GM19025 (cell line): ENCODE data around the gene BNC1.

Experiments
- ATAC-seq: cut with Tn5 transposase; IDR thresholded peaks from one replicate; pipeline ENCODE4 v1.9.1; 2021; ENCODE audit warnings: mild to moderate bottlenecking, low read depth, moderate library complexity; ENCODE audit not compliant: unreplicated experiment

The BNC1 gene

DNA sequence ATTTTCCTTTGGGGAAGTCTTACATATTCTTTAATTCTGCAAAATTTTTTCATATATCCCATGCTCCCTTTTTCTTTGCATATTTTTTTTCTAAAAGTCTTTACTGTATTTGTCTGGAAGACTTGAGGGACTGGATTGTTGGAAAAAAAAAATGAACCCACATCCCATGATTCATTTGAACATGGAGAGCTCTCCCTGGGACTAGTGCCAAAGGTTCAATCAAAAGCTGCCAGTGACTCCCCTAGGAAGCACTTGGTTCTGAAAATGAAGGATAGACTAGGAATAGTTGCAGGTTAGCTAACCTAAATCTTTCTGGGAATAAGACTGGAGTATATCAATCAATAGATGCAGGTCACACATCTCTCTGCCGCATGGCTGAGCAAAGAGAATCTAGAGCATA is 16.4 kb upstream of the BNC1 start:
- ATAC-seq: no peak

DNA sequence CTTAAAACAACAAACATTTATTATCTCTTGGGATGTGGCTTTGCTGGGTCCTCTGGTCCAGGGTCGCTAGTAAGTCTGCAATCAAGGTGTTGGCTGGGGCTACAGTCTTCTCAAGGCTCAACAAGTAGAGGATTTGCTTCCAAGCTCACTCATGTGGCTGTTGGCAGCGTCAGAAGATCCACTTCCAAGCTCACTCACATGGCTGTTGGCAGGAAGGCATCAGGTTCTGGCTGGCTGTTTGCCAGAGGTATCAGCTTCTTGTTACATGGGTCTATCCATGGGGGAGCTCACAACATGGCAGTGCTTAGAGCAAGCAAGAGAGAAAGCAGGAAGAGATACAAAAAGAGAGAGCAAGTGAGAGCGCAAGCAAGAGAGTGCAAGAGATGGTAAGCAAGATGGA is 15.0 kb upstream of the BNC1 start:
- no peak for ATAC-seq

DNA sequence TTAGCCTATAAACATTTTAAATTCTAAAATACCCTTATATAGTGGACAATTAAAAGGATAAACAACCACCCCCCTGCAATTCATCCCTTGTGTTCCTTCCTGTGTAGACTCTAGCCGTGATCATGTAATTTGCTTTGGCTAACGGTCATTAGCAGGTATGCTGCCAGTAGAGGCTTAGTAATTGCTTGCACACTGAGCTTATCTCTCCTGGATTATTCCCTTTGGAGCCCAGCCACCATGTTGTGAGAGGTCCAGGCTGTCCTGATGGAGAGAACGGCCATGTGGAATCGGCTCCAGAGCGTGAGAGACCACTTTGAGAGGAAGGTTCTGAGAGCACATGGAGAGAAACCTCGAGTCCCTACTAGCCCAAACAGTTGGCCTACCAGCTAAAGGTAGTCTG is 11.0 kb upstream of the BNC1 start:
- no peak for ATAC-seq

DNA sequence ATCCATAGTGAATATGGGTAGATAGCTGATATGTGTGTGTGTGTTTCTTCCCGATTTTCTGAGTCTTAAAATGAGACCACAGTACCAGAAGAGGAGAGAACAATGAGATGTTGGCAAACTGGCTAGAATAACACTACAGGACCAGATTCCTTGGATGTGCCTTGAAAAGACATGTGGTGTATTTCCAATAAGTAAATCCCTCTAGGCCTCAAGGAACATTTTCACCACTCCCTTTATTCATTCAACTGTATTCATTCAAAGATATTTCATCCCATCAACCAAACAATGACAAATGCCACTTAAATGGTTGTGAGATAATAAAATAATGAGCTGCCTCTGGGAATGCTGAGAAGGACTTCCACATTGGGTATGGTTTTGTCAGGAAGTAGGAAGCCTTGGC is 8.7 kb upstream of the BNC1 start:
- ATAC-seq: no peak

DNA sequence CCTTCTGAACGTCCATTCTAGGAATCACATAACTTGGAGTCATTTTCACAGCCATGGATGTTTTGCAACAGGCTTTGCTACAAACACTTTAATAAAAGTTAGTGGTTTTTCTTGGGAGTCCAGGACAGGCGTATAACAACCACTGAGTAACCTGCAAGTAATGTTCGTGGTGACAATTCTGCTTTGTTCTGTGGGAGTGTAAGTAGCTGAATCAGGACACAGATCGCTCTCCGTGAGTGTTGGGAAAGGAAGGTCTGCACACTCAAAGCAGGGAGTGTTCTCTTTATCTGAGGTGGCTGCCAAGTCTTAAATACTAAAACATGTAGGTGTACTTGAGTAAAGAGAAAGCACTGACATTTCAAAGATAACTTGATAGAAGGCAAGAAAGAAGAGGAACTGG is 7.9 kb upstream of the BNC1 start:
- no peak for ATAC-seq

DNA sequence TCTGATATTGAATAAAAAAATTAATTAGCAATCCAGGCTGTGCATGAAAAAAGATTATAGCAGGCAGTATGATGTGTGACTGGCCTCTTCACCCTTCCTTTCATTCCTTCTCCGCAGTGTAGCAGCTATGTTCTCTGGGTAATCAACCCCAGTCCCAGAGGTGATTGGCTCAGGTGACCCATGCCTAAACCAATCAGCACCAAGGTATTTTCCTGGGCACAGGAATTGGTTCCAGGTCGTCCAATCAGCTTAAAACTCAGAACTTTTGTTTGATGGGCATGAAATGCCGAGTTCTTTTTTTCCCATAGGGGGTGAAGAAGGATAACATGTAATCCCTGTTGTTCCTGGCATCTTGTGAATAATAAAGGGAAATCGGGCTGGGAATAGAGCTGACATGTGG is 5.8 kb upstream of the BNC1 start:
- no peak for ATAC-seq

DNA sequence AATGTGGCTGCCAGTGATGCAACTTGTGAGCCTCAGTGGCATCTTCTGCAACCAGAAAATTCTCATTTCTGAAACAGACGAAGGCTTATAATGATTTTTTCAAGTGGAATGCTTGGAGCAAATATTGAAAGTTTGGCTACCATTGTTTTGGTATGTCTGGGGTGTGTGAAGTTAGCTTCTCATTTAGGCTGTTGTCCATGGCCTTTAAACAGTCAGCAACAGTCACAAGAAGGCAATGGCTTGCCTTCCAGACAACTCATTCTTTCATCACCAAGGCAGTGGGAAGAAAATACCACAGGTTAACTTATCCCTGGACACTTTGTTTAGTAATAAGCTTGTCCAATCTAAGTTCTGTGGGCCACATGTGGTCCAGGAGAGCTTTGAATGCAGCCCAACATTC is 4.7 kb upstream of the BNC1 start:
- ATAC-seq: no peak

DNA sequence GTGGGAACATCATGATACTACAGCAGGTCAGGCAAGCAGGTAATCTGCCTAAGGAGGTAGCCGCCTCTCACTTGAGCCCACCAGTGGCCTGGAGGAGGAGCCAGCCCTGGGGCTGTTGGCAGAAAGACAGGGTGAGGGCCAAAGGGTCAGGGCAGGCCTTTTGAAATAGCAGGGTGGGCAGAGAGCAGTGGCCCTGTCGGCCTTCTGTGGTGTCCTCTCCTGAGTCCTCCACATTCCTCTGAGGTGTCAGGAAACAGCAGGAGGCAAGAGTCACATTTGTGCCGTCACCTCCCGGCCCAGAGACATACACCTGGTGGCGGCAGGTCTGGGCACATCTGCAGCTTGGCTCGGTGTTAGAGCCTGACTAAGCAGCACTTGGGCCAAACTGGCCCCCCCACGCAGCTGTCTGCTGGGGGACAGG is 3.9 kb upstream of the BNC1 start:
- no peak for ATAC-seq

DNA sequence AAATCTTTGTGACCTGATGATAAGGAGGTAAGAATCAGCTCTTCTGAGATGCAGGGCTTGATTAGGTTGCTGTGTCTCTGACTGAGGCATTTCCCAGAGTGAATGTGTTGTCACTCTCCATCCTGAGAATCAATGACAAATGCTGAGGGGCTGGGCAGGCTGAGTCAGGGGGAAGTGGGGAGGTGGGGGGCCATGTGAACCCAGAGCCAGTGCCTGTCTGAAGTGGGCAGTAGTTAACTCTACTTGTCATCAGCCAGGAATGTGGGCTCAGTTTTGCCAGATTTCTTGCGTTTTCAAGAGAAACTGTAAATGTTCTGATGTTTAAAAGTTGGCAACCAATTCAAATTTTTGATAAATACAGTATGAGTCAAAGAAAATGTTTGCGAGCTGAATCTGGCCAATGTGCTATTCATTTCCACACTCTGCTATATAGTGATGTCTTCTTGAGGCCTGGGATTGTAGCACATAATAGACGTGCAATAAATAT is 3.1 kb upstream of the BNC1 start:
- no peak for ATAC-seq

DNA sequence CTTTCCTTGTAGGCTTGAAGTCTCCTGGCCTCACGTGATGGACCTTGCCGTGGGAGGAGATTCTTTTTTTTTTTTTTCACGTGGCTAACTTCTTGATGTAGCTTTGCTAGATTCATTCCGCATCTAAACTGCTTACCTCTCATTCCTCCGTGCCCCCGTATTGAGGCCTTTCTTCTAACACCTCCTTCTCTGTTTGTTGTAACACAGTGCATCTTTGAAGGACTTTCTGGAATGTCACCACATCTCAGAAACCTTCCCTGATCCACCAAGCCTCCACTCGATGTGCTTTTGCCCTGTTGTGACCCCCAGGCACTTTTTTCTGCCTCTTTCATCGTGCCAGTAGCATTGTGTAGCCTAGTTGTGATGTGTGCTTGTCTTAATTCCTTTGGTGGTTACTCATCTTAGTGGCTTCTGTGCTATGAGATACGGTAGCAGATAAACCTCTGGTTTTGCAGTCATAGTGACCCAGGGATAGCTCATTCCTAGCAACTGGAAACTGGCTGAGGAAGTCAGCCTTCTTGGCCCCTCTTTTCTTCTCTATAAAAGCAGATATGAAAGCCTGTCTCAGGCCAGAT is 1.6 kb upstream of the BNC1 start:
- ATAC-seq: no peak

DNA sequence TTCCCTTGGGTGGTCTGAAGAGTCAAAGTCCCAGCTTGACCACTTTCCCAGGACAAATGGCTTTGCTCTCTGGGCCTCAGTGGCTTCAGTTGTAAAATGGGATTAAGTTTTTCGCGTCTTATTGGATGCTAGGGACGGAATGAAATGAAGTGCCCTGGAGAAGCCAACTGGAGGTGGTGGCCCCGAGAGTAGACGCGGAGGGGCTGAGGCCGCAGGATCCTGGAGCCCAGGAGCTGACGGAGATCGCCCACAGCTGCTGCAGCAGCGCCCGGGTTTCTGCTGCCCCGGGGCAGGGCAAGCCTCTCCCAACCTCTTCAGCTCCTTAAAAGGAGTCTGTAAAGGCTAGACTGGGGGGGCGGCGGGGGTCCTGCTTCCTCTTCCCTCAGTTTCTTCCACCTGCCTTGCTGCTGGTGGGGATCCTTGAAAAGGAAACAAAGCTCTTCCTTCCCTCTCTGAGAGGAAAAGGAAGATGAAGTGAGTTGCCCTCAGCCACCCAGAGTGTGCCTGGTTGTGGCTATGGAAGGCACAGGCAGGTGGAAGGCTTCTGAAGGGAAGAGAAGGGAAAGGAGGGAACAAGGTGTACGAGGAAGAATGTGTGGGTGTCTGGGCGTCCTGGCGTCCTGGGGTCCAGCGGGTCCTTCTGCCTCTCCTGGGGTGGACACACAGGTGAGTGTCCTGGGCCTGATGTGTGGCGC is 967 bp upstream of the BNC1 start:
- no peak for ATAC-seq

DNA sequence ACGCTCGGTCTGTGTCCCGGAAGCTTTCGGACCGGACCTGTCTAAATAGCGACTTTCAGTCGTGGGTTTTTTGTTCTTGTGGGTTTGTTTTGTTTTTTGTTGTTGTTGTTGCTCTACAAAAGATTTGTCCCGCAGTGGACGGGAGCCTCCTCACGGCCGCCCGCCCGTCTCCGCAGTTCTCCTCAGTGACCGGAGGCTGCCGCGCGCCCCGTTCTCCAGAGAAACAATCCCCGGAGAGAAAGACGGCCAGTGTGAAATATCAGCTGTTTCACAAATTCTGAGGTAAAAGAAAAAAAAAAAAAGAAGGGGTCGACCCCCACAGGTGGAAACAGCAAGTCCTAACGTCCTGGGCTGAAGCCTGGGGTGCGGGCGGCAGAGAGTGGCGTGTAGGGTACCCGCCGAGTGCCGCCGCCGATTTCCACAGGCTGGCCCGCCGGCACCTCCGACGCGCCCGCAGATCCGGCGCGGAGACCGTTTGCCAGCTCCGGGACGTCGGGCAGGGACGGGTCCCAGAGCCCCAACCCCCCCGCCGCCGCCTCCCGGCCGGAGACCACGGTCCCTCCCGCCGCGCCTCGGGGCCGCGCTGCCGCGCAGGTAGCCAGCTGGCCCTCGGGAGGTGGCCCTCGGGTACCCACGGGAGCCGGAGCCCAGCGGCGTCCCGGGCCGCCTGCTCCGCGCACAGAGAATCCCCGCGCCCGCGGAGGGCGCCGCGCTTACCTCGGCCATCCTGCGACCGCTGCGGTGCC is 478 bp downstream of the BNC1 start:
- ATAC-seq: no peak

DNA sequence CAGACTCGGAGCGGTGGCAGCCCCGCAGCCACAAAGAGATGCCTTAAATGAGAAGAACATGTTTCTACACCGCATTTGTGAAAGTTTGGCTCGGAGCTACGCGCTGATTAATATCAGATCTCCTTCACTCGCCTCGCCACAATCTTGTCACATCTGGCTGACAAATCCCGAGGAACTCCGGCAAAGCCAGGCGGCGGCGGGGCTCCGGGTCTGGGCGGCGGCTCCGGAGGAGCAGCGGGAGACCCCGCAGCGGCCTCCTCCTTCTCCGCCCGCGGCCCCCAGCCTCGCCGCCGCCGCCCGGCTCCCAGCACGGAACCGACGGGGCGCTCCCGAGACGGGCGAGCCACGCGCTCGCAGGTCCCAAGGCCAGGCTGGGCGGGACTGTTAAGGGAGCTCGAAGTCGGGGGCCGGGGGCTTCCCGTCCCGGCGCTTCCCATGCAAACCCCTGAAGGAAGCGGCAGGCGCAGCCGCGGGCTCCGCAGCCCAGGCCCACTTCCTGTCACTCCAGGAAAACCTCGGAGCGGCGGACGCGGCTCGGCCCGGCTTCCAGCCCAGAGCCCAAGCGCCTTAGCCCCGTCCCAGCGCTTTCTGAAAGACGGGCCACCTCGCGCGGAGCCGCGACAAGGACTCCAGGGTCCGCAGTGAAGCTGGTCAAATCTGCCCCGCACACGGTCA is 1.2 kb downstream of the BNC1 start:
- no peak for ATAC-seq

DNA sequence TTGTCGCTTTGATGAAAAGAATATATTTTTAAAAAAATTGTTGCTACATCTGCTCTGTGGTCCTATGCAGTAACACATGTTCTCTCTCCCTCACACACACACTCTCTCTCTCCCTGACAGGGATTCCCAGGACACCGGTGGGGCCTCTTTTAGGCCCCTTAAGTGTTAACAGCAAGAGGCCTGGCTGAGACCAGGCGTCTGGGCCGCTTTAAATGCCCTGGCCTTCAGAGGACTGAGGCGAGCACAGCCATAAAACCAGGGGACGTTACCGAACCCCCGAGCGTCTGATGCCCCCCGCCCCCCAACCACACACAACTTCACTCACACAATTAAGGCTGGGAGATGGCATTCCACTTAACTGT is 1.7 kb downstream of the BNC1 start:
- no peak for ATAC-seq

DNA sequence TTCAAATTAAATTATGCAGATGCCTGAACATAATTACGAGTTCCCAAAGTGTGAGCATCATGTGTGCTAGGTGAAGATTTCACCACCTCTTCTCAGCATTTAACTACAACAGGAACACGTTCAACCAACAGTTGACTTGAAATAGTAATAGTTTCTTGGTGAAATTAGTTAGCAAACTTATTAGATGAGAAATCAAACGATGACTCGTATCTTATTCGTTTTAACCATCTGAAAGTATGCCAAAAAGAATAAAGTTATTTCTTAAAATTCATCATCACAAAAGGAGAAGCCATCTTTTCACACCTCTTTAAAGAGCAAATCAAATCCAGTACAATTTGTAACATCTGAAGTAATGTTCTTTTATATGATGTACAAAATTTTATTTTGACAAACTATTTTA is 2.3 kb downstream of the BNC1 start:
- no peak for ATAC-seq

DNA sequence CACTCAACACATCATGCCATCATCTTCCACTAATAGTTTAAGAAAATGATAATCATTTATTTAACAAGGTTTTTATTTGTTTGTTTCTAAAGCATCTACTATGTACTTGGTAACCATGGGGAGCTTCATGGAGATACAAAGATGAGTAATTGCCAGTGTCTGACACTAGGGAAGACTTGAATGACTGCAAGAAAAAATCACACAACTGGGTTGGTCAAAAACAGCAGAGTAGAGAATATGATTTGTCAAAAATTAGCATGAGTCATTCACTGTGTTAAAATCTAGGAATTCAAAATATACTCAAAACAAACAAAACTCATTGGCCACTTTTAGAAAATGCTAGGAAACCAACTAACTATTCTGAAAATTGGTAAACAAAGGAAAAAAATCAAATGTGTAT is 6.3 kb downstream of the BNC1 start:
- ATAC-seq: no peak

DNA sequence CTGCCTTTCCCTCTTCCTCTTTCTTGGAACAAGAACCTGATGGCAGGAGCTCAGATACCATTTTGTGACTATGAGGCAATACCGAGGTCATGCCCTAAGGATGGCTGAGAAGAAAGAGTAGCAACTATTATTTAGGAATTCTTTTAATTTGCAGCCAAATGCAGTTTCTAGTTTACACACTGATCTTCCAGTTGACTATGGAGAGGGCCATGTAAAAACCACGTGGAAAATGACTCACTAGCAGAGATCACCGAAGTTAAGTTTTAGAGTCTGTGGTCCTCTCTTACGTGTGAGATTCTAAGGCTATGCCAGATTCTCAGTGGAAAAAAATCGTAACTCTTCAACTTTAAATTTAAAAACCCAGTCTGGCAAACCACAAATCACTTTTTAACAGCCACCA is 7.8 kb downstream of the BNC1 start:
- ATAC-seq: no peak

DNA sequence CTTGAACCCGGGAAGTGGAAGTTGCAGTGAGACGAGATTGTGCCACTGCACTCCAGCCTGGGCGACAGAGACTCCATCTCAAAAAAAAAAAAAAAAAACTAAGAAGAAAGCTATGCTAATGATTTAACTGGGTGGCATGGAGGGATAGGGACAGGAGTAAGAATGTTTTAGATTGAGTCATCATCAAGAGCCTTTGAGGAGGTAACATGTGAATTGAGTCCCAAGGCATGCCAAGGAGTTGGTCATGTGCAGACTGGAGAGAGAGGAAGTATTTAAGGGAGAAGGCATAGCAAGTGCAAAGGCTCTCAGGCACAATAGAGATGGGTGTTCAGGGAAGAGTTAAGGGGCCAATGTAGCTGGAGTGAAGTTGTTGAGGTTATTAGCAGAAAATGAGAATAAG is 9.1 kb downstream of the BNC1 start:
- no peak for ATAC-seq

DNA sequence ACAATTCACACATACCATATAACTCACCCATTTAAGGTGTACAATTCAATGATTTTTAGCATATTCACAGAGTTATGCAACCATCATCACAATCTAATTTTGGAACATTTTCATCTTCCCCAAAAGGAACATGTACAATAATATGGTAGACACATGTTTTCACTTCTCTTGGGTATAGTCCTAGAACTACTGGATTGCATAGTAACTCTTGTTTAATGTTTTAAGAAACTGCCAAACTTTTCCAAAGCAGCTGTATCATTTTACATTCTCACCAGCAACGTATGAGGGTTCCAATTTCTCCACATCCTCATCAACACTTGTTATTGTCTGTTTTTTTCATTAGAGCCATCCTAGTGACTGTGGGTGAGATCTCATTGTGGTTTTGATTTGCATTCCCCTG is 14.3 kb downstream of the BNC1 start:
- no peak for ATAC-seq

DNA sequence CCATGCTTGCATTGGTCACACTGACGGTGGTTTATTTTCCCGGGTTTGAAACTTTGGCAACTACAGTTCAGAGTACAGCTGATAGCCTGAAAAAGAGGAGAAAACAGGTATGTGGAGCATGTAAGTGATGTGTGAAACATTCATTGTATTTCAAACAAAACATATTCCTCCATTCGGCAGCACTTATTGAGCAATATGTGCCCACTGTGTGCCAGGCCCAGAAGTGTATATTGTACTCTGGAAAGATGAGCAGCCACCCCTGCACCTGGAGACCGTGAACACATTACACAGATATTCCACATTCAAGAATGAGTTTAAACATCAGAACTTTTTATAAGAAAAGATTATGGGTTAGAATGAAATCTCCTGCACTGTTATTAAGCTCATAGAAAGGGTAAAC is 16.3 kb downstream of the BNC1 start:
- no peak for ATAC-seq

DNA sequence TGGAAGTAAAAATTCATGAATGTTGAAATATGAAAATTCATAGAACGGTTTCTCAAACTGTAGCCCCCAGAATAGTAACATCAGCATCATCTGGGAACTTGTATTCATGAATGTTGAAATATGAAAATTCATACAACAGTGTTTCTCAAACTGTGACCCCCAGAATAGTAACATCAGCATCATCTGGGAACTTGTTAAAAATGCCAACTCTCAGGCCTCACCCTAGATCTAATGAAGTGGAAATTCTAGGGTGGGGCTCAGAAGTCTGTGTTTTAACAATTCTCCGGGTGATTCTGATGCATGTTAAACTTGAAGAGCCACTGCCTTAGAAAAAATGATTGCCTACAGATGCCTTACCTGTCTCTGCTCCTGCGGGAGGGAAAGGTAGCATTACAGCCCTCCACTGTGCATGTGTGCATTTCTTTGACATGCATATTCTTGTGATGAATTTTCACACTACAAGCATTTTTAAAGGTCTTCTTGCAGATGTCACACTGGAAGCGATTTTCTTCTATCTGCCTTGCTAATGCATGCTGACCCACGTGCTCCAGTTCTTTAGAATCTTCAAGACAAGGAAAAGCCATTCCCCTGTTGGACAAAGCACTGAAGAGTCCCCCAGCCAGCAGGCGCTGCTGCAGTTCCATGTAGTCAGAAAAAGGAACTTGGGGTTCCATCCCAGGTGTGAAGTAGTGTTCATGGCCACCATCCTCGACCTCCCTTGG is 21.7 kb downstream of the BNC1 start:
- no peak for ATAC-seq
